GM23248 (cell line): ENCODE results near the gene STX8.

ENCODE experiments used
- EZH2 ChIP-seq: fragments of 200-600 bp; sonication (generic); IDR thresholded peaks from 2 replicates; pipeline ENCODE4 v1.6.1; 2018; ENCODE audit warnings: antibody characterized with exemption, mild to moderate bottlenecking; ENCODE audit not compliant: insufficient read depth, poor library complexity, severe bottlenecking
- EZH2phosphoT487 ChIP-seq: fragments of 200-600 bp; sonication (generic); IDR thresholded peaks from 2 replicates; pipeline ENCODE4 v1.6.1; 2018; ENCODE audit warnings: antibody characterized with exemption, moderate library complexity, mild to moderate bottlenecking, low read depth; ENCODE audit not compliant: insufficient read depth

GRCh38 chr17:9509236-9509816, 66.3 kb downstream of the STX8 start:
- no peak for TF ChIP-seq EZH2
- TF ChIP-seq EZH2phosphoT487, result no peak
